ENCODE results near the gene SLC13A3.

SLC13A3 gene

DNA sequence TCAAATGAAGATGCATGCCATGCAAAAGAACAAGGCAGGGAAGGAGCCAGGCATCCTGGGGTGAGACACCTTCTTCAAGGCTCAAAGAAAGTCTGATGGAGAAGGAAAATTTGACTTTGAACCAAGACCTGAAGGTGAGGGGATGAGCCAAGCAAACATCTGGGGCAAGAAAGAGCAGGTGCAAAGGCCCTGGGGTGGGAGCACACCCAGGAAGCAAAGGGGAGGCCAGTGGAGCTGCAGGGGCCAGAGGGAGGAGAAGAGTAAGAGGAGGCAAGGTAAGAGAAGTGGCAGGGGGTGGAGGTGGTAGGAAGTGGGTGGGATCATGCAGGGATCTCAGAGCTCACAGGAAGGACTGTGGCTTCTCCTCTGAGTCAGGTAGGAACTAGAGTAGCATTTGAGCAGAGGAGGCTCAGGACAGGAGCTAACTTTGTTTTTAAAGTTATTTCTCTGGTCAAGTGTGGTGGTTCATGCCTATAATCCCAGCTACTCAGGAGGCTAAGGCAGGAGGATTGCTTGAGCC is 49.6 kb downstream of the SLC13A3 start:
- DNase-seq, result no peak

- no peak for DNase-seq
Observed at GRCh38 chr20:46600286-46600752, 50.9 kb downstream of the SLC13A3 start.

GRCh38 chr20:46599227-46599987 is 51.9 kb downstream of the SLC13A3 start:
- DNase-seq, result no peak

- no peak for DNase-seq
Observed at GRCh38 chr20:46595933-46596332, 55.3 kb downstream of the SLC13A3 start.

GRCh38 chr20:46594725-46595124 is 56.5 kb downstream of the SLC13A3 start:
- no peak for DNase-seq

- no peak for DNase-seq
Observed at GRCh38 chr20:46592580-46593362, 58.5 kb downstream of the SLC13A3 start.

- DNase-seq, result no peak
Observed at GRCh38 chr20:46590443-46590842, 60.8 kb downstream of the SLC13A3 start.

- DNase-seq, result no peak
Observed at GRCh38 chr20:46588532-46589511, 62.4 kb downstream of the SLC13A3 start.

- no peak for DNase-seq
Observed at GRCh38 chr20:46587986-46588385, 63.3 kb downstream of the SLC13A3 start.

DNA sequence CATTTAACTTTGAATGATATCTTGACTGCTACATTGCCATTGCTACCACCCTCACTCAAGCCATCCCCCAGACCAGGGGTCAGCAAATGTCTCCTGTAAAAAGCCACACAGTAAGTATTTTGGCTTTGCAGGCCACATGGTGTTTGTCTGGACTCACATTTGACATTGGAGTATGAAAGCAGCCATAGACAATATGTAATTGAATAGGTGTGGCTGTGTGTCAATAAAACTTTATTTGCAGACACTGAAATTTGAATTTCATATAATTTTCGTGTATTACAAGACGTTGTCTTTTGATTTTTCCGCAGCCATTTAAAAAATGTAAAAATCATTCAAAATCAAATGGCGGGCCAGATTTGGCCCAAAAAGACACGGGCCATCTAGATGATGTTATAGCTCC is 64.5 kb downstream of the SLC13A3 start:
- DNase-seq, result no peak

- no peak for DNase-seq
Observed at GRCh38 chr20:46584508-46584907, 66.8 kb downstream of the SLC13A3 start.

GRCh38 chr20:46583411-46584214 is 67.6 kb downstream of the SLC13A3 start:
- DNase-seq, result no peak

DNA sequence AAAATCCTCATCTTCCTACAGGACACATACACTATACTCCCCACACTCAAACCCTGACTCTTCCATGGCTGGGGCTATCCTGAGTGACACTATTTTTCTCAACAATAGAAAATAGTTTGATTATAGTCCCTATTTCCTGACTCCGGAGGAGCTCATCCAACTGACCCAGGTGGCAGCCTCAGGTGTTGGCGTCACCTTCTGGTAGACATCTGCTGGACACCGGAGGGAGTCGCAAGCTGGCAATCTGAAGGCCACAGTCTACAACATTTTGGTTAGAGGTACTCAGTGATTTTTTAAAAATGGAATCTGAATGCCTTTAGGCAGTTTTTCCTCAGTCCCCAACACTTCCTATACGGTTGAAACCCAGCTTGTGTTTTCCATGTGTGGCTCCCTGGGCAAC is 68.6 kb downstream of the SLC13A3 start:
- no peak for DNase-seq

- no peak for DNase-seq
Observed at GRCh38 chr20:46581391-46581790, 69.9 kb downstream of the SLC13A3 start.

GRCh38 chr20:46580613-46581205 is 70.5 kb downstream of the SLC13A3 start:
- no peak for DNase-seq

GRCh38 chr20:46578745-46579144 is 72.5 kb downstream of the SLC13A3 start:
- DNase-seq, result no peak

DNA sequence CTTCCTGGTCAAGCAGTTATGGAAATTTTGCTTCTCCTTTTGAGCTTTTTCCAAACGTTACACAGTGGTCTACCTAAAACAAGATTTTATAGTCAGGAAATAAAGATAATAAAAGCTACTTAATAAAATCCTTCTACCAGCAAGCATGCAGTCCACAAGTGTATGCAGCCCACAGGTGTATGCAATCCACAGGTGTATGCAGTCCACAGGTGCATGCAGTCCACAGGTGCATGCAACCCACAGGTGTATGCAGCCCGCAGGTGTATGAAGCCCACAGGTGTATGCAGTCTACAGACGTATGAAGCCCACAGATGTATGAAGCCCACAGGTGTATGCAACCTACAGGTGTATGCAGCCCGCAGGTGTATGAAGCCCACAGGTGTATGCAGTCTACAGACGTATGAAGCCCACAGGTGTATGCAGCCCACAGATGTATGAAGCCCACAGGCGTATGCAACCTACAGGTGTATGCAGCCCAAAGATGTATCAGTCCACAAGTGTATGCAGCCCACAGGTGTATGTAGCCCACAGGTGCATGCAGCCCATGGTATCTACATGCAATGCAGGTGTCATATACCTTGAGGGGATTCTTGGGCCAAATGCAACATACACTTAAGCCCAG is 74.4 kb downstream of the SLC13A3 start:
- no peak for DNase-seq

GRCh38 chr20:46575937-46576461 is 75.3 kb downstream of the SLC13A3 start:
- no peak for DNase-seq

DNA sequence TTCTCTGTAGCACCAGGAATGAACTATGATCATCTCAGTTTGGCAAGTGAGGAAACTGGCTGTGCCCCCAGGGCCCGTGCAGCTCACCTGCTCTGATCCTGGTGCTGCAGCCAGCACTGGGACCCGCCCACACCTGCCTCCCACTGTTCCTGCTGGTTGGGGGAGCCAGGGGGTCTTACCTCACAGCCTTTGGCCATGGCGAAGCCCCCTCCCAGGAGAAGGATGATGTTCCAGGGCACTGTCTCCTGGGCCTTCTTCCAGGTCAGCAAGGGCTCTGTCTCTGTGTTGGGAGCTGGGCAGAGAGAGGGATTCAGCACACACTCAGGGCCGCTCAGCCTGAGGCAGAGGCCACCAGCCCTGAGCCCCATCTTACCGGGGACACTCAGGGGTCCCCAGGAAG is 75.9 kb downstream of the SLC13A3 start:
- DNase-seq, result no peak

GRCh38 chr20:46573788-46574584 is 77.3 kb downstream of the SLC13A3 start:
- no peak for DNase-seq

Data from fibroblast of skin of right quadriceps (primary cell).